IMR-90 (cell line): ENCODE measurements around the gene ERGIC2.

Experiments
- BHLHE40 ChIP-seq: fragments of 150-350 bp; IDR thresholded peaks from 2 replicates; pipeline ENCODE4 v1.6.1; 2016; ENCODE audit warnings: mild to moderate bottlenecking, low read depth, low read length
- CEBPB ChIP-seq: IDR thresholded peaks from 2 replicates; pipeline ENCODE4 v1.6.1; 2012; ENCODE audit warnings: low read depth, low read length, improper control_type of control experiment
- CTCF ChIP-seq: conservative IDR thresholded peaks from 2 replicates; pipeline ENCODE4 v1.5.1; 2012; ENCODE audit warnings: mild to moderate bottlenecking, low read depth, low read length, improper control_type of control experiment
- FOS ChIP-seq: fragments of 150-350 bp; IDR thresholded peaks from 2 replicates; pipeline ENCODE4 v1.6.1; 2016; ENCODE audit warnings: low read depth, low read length
- MAZ ChIP-seq: IDR thresholded peaks from 2 replicates; pipeline ENCODE4 v1.6.1; 2012; ENCODE audit warnings: low read depth, mild to moderate bottlenecking, low read length, improper control_type of control experiment, moderate library complexity, borderline replicate concordance
- MXI1 ChIP-seq: IDR thresholded peaks from 2 replicates; pipeline ENCODE4 v1.6.1; 2012; ENCODE audit warnings: low read depth, mild to moderate bottlenecking, low read length, moderate library complexity, borderline replicate concordance
- POLR2A ChIP-seq: IDR thresholded peaks from 2 replicates; pipeline ENCODE4 v1.6.1; 2012; ENCODE audit warnings: mild to moderate bottlenecking, low read depth, low read length
- RAD21 ChIP-seq: IDR thresholded peaks from 2 replicates; pipeline ENCODE4 v1.6.1; 2012; ENCODE audit warnings: low read length, improper control_type of control experiment
- RFX5 ChIP-seq: IDR thresholded peaks from 2 replicates; pipeline ENCODE4 v1.8.0; 2012; ENCODE audit warnings: low read depth, mild to moderate bottlenecking, low read length, moderate library complexity
- SMC3 ChIP-seq: fragments of 150-350 bp; IDR thresholded peaks from 2 replicates; pipeline ENCODE4 v1.6.1; 2016; ENCODE audit warnings: low read depth, mild to moderate bottlenecking, antibody characterized with exemption, low read length, moderate library complexity
- USF2 ChIP-seq: fragments of 150-350 bp; IDR thresholded peaks from 2 replicates; pipeline ENCODE4 v1.6.1; 2017; ENCODE audit warnings: mild to moderate bottlenecking, antibody characterized with exemption, low read length, low read depth

- TF ChIP-seq USF2 = no peak
- no peak for TF ChIP-seq POLR2A
- no peak for TF ChIP-seq CTCF
- TF ChIP-seq RAD21 = no peak
- no peak for TF ChIP-seq MAZ
- TF ChIP-seq SMC3 = no peak
- TF ChIP-seq RFX5 = no peak
- TF ChIP-seq CEBPB = no peak
- TF ChIP-seq FOS = no peak
- TF ChIP-seq MXI1 = no peak
- TF ChIP-seq BHLHE40 = no peak
Measured at GRCh38 chr12:29415111-29415510, 34.1 kb upstream of the ERGIC2 start.
